ENCODE data around the gene NELFE. TPM values are rescaled to one million over a fixed set of nuclear protein-coding genes. Genes with fewer than 3 reads are reported as not detected.
"Not testable (repeated sequence)": the region's sequence is repeated elsewhere in the genome, so short reads cannot be mapped to it uniquely, and the experiment has no call there.

NELFE gene
- total and polyA plus RNA-seq, 2 donors (not counting 1 experiment from before 2014, with no cell fraction given) = 81.7 to 85.5 TPM

- Histone ChIP-seq H3K79me2 (ENCODE audit: control insufficient read depth, insufficient read depth, low read length) (no peaks in the 10 kb centered on the region), H3K9ac (ENCODE audit: insufficient read depth, low read length) (no peak overlapping the region), H4K20me1 (ENCODE audit: control insufficient read depth, extremely low read depth, insufficient read depth, low read length) (no peaks in the 10 kb centered on the region), H3K4me2 (ENCODE audit: extremely low read depth, insufficient read depth, low read length) (no peak overlapping the region), H3K4me3 (replicated peaks in 1 of 4; ENCODE audit: control extremely low read depth in 1 of 4, insufficient read depth in 1 of 4, low read depth in 3 of 4, low read length in 4 of 4) (no peak overlapping the region), H3K9me3 (ENCODE audit: control insufficient read depth, insufficient read depth, low read depth, low read length) (no peaks in the 10 kb centered on the region), H2AFZ (ENCODE audit: low read length) (no peak overlapping the region), H3K27me3 (ENCODE audit: control insufficient read depth, insufficient read depth, low read length) (no peaks in the 10 kb centered on the region), H3K27ac (ENCODE audit: insufficient read depth, low read length) (no peak overlapping the region), H3K4me1 (ENCODE audit: control insufficient read depth, extremely low read depth, insufficient read depth, low read length) (peaks cover 3% of the 10 kb centered on the region), H3K36me3 (ENCODE audit: control insufficient read depth, insufficient read depth, low read length) (no peaks in the 10 kb centered on the region)
- no peak for DNase-seq (ENCODE audit: low read depth in 2 of 2)
- TF ChIP-seq, protein P1, sequence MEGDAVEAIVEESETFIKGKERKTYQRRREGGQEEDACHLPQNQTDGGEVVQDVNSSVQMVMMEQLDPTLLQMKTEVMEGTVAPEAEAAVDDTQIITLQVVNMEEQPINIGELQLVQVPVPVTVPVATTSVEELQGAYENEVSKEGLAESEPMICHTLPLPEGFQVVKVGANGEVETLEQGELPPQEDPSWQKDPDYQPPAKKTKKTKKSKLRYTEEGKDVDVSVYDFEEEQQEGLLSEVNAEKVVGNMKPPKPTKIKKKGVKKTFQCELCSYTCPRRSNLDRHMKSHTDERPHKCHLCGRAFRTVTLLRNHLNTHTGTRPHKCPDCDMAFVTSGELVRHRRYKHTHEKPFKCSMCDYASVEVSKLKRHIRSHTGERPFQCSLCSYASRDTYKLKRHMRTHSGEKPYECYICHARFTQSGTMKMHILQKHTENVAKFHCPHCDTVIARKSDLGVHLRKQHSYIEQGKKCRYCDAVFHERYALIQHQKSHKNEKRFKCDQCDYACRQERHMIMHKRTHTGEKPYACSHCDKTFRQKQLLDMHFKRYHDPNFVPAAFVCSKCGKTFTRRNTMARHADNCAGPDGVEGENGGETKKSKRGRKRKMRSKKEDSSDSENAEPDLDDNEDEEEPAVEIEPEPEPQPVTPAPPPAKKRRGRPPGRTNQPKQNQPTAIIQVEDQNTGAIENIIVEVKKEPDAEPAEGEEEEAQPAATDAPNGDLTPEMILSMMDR (conservative IDR thresholded peaks at IDR 0.05 in 1 of 2, IDR thresholded peaks at IDR 0.05 in 1 of 2; ENCODE audit: low read depth in 1 of 2, low read length in 2 of 2) = no peak
- no peak for TF ChIP-seq EZH2 (IDR thresholded peaks at IDR 0.05; ENCODE audit: low read length, missing control alignments)
Measured at GRCh38 chr6:31915351-31915750, 43.4 kb downstream of the NELFE start.

DNA sequence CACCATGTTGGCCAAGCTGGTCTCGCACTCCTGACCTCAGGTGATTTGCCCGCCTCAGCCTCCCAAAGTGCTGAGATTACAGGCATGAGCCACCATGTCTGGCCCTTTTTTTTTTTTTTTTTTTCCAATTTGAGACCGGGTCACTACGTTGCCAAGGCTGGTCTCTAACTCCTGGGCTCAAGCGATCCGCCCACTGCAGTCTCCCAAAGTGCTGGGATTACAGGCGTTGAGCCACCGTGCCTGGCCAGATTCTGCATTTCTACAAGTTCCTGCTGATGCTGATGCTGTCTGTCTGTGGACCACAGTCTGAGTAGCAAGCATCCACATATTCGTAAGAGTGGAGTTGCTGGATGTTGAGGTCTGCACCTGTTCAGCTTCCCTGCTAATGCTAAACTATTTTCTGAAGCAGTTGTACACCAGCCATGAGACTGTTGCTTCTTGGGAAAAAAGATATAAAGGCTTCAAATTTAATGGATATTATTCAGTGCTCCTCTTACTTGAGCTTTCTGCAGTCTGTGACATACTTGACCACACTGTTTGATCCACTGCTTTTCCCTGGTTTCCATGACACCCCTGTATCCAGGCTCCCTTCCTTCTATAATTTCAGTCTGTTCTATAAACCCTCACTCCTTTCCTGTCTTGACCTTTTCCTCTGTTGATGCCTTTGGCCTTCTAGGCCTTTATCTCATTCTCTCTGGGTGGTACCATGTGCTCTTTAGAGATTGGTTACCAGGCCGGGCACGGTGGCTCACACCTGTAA is 46.8 kb downstream of the NELFE start:
- Histone ChIP-seq H3K9me3 (ENCODE audit: control insufficient read depth, insufficient read depth, low read depth, low read length) (no peaks in the 10 kb centered on the region), H3K27ac (ENCODE audit: insufficient read depth, low read length) (peak overlapping the region; percentile 17), H2AFZ (ENCODE audit: low read length) (no peak overlapping the region), H3K9ac (ENCODE audit: insufficient read depth, low read length) (no peak overlapping the region), H3K36me3 (ENCODE audit: control insufficient read depth, insufficient read depth, low read length) (no peaks in the 10 kb centered on the region), H3K4me1 (ENCODE audit: control insufficient read depth, extremely low read depth, insufficient read depth, low read length) (peaks cover 15% of the 10 kb centered on the region), H3K4me3 (replicated peaks in 1 of 4; ENCODE audit: control extremely low read depth in 1 of 4, insufficient read depth in 1 of 4, low read depth in 3 of 4, low read length in 4 of 4) (no peak overlapping the region), H3K79me2 (ENCODE audit: control insufficient read depth, insufficient read depth, low read length) (no peaks in the 10 kb centered on the region), H3K27me3 (ENCODE audit: control insufficient read depth, insufficient read depth, low read length) (no peaks in the 10 kb centered on the region), H4K20me1 (ENCODE audit: control insufficient read depth, extremely low read depth, insufficient read depth, low read length) (no peaks in the 10 kb centered on the region), H3K4me2 (ENCODE audit: extremely low read depth, insufficient read depth, low read length) (no peak overlapping the region)
- TF ChIP-seq, protein P1 (conservative IDR thresholded peaks at IDR 0.05 in 1 of 2, IDR thresholded peaks at IDR 0.05 in 1 of 2; ENCODE audit: low read depth in 1 of 2, low read length in 2 of 2) = no peak
- no peak for TF ChIP-seq EZH2 (IDR thresholded peaks at IDR 0.05; ENCODE audit: low read length, missing control alignments)
- no peak for DNase-seq (ENCODE audit: low read depth in 2 of 2)

GRCh38 chr6:31909298-31909697 is 49.5 kb downstream of the NELFE start:
- H3K36me3 ChIP-seq (ENCODE audit: control insufficient read depth, insufficient read depth, low read length); H2AFZ ChIP-seq (ENCODE audit: low read length); H3K79me2 ChIP-seq (ENCODE audit: control insufficient read depth, insufficient read depth, low read length); DNase-seq (ENCODE audit: low read depth in 2 of 2); H3K27me3 ChIP-seq (ENCODE audit: control insufficient read depth, insufficient read depth, low read length); H3K9me3 ChIP-seq (ENCODE audit: control insufficient read depth, insufficient read depth, low read depth, low read length); H3K9ac ChIP-seq (ENCODE audit: insufficient read depth, low read length); H3K4me2 ChIP-seq (ENCODE audit: extremely low read depth, insufficient read depth, low read length); H4K20me1 ChIP-seq (ENCODE audit: control insufficient read depth, extremely low read depth, insufficient read depth, low read length); H3K4me3 ChIP-seq (replicated peaks in 1 of 4; ENCODE audit: control extremely low read depth in 1 of 4, insufficient read depth in 1 of 4, low read depth in 3 of 4, low read length in 4 of 4): not testable (repeated sequence)
- H3K4me1 ChIP-seq (ENCODE audit: control insufficient read depth, extremely low read depth, insufficient read depth, low read length) = peaks cover 15% of the 10 kb centered on the region
- H3K27ac ChIP-seq (ENCODE audit: insufficient read depth, low read length) = peak overlapping the region; percentile 43

All from fibroblast of lung (primary cell).